HG02973 (cell line): ENCODE measurements around the gene ING4.
"Not testable (repeated sequence)": the region's sequence is repeated elsewhere in the genome, so short reads cannot be mapped to it uniquely, and the experiment has no call there.

ENCODE experiments used
- ATAC-seq: cut with Tn5 transposase; IDR thresholded peaks from one replicate; pipeline ENCODE4 v1.9.1; 2021; ENCODE audit warnings: moderate library complexity; ENCODE audit not compliant: unreplicated experiment

The ING4 gene

DNA sequence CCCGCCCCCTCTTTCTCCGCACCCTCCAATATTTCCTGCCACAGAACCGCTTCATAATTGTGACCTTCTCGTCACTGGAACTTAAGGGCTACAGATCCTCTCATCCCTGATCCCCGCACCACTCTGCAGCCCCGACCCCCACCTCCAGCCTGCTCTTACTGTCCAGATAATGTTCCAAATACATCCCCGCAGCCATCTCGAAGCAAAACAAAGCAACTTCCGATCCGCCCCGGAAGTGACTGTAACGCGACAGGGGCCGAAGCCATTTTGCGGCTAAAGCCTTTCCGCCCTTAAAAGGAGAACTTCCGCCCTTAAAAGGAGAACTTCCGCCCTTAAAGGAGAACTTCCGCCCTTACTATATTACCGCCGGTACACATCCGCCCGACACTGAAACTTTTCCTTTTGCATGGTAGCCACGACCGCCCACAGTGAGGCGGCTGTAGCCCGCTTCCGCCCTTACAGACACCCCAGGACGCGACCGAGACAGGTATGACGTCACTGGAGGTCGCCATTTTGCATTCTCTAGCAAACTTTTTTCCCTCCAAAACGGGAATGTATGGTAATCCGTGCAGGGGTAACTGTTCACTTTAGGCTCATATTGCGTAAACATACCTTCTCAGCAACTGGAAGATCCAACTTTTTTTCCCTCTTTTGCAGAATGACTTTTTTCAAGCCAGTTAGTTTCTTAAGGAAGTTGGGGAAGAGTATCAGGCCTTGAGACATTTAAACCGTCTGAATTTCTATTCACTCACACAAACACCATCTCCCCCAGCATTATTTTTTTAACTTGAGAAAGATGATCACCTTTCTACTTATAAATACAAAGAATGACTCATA is at the start of gene ING4:
ING4 (minus strand) TSS at position 214 of the 837 bp plus-strand sequence; CDS start at position 196, 18 bp downstream.
- peak; percentile 84 for ATAC-seq

DNA sequence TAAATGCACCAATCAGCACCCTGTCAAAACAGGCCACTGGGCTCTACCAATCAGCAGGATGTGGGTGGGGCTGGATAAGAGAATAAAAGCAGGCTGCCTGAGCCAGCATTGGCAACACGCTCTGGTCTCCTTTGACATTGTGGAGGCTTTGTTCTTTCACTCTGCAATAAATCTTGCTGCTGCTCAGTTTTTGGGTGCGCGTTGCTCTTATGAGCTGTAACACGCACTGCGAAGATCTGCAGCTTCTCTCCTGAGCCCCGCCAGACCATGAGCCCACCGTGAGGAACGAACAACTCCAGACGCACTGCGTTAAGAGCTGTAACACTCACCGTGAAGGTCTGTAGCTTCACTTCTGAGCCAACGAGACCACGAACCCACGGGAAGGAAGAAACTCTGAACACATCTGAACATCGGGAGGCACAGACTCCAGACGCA is 46.1 kb upstream of the ING4 start:
- no peak for ATAC-seq

DNA sequence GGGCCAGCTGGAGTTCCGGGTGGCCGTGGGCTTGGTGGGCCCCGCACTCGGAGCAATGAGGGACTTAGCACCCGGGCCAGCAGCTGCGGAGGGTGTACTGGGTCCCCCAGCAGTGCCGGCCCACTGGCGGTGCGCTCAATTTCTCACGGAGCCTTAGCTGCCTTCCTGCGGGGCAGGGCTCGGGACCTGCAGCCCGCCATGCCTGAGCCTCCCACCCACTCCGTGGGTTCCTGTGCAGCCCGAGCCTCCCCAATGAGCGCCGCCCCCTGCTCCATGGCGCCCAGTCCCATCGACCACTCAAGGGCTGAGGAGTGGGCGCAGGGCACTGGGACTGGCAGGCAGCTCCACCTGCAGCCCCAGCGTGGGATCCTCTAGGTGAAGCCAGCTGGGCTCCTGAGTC is 45.4 kb upstream of the ING4 start:
- not testable (repeated sequence) for ATAC-seq

DNA sequence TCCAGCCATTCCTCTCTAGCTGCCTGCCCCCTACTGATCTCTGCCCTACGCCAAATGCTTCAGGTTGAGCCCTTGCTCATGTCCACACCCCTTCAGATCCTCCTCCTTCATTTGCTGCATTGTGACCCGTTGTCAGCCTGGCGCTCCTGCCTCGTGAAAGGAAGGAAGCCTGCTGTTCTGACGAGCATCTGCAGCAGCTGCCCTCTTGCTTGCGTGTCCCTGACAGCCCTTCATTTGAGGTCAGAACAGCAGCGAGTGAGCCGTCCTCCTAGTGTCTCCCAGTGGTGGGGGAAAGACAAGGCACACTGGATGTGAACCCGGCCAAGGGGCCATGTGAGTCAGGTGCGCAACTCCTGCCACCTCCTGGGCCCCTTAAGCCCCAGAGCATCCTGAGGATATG is 40.7 kb upstream of the ING4 start:
- no peak for ATAC-seq

DNA sequence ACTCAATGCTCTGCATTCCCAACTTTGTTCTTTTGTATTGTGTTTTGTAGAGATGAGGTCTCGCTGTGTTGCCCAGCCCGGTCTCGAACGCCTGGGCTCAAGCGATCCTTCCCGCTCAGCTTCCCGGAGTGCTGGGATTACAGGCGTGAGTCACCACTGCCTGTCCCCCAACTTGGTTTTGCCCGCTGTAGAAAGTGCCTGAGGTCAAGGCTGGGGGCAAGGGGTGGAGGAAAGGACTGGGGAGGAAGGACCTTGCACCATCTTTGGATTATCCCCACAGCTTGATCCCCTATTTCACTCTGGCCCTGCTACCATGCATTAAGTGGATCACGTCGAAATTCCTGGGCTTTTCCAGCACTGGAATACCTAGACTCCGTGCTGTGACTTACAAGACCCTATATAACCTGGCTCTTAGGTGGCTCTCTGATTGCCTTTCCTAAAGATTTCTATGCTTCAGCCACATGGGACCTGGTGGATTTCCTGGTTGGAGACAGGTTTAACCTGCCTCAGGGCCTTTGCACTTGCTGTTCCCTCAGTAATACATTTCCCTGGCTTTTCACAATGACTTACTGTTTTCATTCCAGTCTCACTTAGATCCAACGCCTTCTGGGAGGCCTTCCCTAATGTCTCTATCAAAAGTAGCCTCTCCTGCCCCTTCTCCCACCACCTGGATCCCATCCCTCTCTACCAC is 38.3 kb upstream of the ING4 start:
- ATAC-seq = no peak

DNA sequence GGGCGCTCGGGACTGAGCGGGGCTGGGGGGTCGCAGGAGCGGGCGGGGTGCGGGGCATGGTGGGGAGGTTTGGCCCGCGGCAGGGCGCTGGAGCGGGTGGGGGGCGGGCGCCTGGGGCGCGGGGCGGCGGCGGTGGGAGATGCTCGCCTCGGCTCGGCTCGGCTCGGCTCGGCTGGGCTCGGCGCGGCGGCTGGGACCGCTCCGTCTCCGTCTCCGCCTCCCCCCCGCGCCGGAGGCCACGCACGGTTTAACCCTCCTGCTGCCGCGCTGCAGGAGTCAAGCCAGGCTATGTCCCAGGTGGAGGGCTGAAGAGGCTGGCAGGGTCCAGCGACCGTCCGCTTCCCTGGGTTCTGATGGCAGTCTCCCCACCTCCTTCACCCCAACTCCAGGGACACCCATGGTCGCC is 37.7 kb upstream of the ING4 start, which contains the start of gene PIANP:
PIANP (minus strand) TSS at position 170 of the 406 bp plus-strand sequence. CDS start 2,754 bp downstream, outside the sequence.
- ATAC-seq = no peak

DNA sequence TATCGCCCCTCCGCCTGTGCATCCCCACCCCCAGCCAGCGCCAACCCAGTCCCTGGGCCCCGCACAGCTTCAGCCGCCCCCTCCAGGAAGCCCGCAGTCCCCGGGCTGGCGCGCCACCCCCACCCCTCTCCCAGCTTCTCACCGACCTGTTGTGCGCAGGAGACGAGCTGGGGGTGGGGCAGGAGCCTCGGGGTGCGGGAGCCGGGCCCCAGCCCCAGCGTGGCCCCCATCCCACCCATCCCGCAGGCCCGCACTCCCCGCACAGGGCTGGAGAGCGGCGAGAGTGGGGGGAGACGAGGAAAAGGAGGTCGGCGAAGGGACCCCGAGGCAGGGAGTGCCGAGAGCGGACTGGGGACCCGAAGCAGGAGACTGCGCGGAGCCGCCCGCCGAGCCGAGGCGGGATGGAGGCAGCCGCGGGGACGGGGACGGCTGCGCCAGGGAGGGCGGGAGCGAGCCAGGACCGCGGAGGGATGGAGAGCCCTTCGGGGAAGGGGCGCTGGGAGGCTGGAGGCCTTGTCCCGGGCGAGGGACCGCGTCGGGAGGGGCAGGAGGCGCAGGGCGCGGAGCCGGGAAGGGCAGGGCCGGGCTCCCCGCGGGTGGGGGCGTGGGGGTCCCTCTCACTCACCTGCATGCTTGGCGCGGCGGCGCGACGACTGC is 37.2 kb upstream of the ING4 start:
- no peak for ATAC-seq

DNA sequence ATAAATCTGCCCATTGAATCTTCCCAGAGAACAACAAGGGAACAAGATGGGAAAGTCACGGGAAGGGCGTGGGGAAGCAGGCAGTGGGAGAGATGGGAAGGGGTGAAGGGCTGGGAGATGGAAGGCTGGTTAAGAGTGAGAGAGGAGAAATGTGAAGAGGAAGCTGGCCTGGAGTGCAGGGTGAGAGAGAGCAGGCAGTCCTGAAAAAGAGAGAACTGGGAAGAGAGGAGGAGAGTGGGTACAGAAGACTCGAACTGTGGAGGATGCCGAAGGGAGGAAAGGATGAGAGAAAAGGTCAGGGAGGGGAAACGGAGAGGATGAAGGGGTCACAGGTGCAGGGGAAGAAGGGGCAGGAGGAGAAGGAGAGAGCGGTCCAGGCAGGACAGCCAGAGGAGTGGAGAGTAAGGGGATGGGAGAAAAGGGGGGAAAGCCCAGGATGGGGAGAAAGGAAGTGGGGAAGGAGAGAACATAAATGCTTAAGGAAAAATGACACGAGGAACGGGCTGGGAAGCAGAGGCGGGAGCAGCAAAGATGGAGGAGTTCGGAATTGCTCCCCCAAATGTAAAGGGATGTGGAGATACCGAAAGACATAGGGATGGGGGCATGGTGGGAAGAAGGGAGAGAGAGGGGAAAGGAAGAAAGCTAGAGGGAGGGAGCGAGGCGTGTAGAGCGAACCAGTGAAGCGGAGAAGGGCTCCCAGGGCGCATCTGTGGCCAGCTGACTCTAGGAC is 36.5 kb upstream of the ING4 start:
- ATAC-seq = no peak

DNA sequence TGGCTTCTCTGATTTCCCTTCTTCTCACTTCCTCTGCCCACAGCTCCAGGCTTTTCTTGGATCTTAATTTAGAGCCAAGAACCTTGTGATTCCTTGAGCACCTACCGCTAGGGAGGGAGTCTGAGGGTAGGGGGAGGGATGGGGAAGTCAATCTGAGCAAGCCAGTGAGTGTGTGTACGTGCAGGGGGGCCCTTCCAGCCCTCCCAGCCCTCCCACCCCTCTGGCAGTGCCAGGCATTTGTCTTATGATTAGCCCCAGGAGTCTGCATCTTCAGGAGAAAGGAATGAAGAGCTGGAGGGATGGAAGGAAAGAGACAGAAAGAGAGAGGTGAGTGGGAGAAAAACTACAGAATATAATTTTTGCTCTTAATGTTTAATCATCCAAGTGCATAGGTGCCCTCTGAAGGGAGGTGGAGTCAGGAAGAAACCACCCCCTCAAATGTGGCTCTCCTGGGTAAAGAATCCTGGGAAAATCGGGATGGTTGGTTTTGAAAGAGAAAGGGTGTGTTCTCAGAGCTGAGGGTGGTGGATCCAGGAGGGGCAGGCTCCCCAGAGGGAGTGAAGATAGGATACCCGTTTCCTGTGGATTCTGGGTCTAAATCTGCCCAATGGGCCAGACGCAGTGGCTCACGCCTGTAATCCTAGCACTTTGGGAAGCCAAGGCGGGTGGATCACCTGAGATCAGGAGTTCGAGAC is 35.6 kb upstream of the ING4 start:
- no peak for ATAC-seq

DNA sequence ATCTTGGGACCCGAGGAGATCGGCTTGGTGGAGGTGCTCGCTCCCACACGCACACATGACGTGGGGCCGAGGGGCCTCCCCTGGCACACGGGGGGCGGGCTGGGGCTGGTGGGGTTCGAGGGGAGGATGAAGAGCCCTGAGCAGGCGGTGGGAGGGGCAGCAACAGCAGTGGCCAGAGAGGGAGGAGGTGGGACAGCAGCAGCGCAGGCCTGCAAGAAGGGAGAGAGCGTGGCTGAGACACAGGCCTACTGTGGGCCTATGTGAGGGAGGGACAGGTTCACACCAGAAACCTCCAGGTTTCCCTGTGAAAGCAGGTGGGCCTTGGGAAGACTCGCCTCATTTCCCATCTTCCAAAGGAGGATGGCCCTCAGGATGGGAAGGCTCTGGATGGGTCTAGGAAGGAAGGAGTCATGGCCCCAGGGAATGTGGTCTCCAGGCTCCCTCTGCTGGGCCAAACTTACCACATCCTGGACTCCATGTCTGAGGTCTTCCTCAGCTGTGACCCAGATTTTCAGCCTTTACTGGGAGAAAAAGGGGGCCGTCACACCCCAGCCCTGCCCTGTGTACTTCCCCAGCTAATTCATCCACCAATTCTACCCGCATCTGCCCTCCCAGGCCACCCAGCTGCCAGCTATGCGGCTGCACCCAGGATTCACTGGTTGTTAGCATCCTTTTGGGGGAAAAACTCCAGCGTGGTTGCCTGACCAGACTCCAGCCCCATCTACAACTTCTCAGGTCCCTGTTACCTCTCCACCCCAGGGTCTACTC is 34.8 kb upstream of the ING4 start:
- no peak for ATAC-seq

DNA sequence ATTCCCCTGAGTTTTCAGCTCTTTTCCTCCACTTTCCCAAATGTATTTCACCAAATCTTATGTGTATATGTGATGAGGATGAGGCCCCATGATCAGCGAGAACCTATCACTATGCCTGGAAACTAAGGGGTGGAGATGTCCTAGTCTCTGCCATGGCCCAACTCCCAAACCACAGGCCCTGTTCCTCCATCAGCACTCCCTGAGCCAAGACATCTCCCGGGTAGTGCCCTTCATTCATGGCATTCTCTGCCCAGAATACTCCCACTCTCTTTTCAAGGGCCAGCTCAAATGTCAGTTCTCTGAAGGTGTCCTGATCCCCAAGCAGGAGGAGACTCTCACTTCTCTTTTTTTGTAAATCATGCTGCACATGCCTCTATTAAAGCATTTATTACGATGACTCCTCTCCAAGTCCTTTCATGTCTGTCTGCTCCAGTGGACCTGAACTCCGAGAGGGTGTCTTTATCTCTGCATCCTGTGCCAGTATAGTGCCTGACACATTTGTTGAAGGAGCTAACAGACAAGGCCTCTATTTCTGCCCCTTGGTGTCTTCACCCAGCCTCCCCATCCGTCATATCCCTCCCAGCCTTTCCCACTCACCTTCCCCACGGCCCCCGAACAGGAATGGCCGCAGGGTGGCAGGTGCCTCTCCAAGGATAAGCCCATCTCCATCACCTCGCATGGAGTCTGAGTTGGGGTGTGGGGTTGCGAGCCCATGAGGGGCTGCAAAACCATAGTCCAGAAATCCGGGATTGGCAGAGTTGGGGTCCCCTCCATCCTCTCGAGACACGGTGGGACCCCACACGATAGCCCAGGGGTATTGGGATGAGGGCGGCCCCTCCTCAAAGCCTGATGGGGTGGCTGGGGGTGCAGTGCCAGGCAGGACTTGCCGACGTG is 34.0 kb upstream of the ING4 start:
- no peak for ATAC-seq

DNA sequence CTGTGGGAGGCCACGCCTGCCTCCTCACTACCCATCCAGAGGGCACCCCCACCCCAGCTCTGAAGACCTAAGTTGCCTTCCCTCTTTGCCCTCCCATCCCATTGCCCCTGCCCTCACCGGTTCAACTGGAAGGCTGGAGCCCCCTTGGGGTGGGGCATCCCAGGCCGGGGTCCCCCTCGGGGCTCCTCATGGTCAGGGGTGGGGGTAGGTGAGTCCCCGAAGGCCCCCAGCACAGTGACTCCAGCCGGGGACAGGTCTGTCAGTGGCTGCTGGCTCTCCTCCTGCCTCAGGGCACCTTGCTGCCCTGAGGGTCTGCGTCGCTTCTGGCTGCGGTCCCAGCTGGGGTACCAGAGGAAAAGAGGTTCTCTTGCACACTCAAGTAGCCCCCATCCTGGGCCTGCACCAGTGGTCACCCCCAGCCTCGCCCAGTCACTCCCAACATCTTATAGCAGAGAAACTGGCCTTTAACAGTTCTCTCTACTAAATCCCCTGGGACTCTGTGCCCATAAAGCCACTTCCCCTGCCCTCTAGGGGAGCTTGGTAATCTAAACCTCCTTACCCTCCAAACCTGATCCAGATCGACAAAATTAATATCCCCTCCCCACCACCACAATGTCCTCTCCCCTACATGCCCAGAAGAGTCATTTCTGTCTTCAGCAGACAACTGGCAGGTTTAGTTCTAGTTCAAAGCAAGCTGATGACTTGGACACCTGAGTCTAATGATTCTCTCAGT is 32.6 kb upstream of the ING4 start:
- no peak for ATAC-seq

DNA sequence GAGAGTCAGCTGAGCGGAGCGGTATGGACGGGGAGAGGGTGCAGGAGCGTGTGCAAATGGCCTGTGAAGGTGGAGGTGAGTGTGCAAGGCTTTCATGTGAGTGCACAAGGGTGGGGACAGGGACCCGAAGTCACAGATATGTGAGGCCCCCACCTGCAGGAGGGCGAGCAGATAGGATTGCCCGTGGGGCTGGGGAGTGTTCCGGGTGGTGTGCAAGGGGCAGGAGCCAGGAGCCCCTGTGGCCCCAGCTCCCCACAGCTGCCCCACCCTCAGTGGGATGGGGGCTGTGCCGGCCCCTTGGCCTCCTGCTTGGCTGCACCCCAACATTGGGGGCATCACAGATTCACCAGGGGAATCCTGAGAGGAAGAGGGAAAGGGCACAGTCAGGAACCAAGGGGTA is 31.8 kb upstream of the ING4 start:
- no peak for ATAC-seq

DNA sequence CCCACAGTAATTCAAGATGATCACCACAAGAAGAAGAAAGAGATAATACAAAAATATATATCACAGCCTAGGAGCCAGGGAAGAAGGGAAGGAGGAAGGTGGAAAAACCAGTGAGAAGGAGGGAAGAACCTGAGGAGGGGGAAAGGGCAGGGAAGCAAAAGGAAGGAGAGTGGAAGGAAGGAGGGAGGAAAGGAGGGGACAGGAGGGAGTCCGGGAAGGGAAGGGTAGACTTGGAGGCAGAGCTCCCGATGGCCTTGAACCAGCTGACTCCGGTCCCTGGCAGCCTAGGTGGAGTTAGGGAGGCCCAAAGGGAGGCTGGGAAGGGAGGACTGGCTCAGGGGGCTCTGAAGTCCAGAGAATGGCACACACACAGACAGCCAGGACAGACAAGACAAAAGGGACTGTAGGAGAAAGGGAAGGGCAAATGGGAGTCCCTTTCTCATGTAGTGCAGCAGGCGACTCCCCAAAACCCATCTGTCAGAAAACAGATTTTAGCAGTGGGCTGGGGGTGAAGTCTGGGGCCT is 31.0 kb upstream of the ING4 start:
- ATAC-seq = no peak

DNA sequence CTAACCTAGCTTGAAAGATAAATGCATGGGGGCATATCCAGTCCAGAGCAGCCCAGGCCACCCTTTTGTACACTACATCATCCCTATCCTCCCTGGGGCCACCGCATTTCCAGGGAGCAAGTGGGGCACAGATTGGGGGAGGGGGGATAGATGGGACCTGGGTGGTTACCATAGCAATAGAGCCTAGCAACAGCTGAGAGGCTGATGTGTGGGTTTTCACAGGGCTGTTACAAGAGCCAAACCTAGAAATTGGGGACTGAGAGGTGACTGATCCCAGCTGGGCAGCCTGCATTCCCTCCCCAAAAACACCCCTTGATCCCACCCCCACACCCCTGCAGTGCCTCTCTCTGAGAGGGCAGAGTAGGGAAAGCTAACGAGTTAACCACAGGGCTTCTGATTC is 30.0 kb upstream of the ING4 start:
- no peak for ATAC-seq

DNA sequence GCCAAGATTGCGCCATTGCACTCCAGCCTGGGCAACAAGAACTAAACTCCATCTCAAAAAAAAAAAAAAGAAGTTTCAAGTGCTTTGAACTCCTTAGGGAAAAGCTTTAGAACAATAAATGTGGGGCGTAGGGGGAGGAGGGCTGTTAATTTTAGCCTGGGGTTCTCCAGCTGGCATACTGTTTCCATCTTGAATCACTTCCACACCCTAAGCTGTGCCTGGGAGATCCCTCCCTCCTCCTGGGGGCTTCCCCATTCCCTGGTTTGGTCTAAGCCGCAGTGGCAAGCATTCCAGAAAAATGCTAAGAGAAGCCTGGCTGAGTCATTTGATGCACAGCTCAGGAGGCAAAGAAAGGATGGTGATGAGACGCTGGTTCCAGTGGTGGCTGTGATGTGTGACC is 28.6 kb upstream of the ING4 start:
- ATAC-seq = no peak

DNA sequence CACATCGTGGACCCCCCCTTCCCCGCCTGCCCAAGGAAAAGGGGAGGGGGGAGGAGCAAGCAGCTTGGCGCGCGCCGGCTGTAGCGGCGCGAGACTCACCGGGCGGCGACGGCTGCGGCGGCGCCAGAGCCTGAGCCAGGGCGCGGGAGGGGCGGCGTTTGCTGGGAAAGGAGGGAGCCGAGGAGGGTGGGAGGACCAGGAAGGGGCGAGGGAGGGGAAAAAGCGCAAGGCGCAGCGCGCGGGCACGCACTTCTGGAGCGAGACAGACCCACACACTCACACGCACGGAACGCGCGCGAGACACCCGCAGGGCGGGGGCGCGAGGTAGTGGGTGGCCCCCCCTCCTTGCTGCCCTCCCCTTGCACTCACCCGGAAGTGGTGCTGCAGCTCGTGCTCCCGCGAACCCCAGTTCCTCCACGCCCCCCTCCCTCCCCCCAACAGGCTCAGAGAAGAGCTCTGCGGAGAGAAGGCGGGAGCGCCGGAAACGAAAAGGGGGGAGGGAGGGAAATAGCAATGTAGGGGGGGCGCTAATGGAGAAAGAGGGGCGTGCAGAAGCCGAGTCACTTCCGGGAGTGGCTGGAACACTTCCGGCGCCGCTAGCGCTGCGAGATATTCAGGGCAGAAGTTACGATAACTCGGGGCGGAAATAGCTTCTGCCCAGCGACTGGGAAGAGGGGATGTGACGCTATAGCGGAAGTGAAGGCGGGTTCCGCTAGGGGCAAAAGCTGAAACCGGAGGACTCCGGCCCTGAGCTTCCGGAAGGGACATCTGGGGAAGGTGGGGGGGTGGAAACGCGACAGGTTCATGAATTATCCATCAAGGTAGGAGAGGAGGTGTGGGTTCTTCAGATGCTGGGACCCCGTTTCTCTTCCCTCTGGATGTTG is 26.3 kb upstream of the ING4 start, which contains the start of gene ZNF384:
ZNF384 (minus strand) TSS at position 377 of the 884 bp plus-strand sequence. CDS start 9,855 bp downstream, outside the sequence.
- peak; percentile 75 for ATAC-seq
